Astrocyte (in vitro differentiated cells and primary cell): ENCODE results near the gene NAP1L4. TPM values are rescaled to one million over a fixed set of nuclear protein-coding genes. Genes with fewer than 3 reads are reported as not detected.

Experiments used
- DNase-seq: peaks from one replicate; pipeline ENCODE4 v3.0.0-alpha.2; 2010; ENCODE audit warnings: low read depth
- FAIRE-seq: peaks from 2 replicates; lab custom pipeline; 2011; peaks lifted over from hg19 to GRCh38; lab: Jason Lieb, UNC
- H2AFZ ChIP-seq: 2 replicates; pipeline ENCODE4 v1.6.0; 2012; ENCODE audit warnings: low read depth, low read length, inconsistent platforms
- H3K27ac ChIP-seq: 2 replicates; pipeline ENCODE4 v1.5.1; 2011; ENCODE audit warnings: low read depth, low read length, inconsistent platforms
- H3K27me3 ChIP-seq: 2 replicates; pipeline ENCODE4 v1.6.0; 2011; ENCODE audit warnings: low read length, inconsistent platforms; ENCODE audit not compliant: insufficient read depth
- H3K36me3 ChIP-seq: 2 replicates; pipeline ENCODE4 v1.5.1; 2011; ENCODE audit warnings: low read length, inconsistent platforms; ENCODE audit not compliant: insufficient read depth
- H3K4me1 ChIP-seq: 2 replicates; pipeline ENCODE4 v1.5.1; 2011; ENCODE audit warnings: low read length, inconsistent platforms; ENCODE audit not compliant: insufficient read depth
- H3K4me2 ChIP-seq: 2 replicates; pipeline ENCODE4 v1.6.0; 2012; ENCODE audit warnings: low read length, inconsistent platforms
- H3K4me3 ChIP-seq: 2 replicates; pipeline ENCODE4 v1.5.1; 2011; ENCODE audit warnings: low read depth, mild to moderate bottlenecking, low read length, inconsistent platforms; ENCODE audit not compliant: insufficient read depth
- H3K79me2 ChIP-seq: 2 replicates; pipeline ENCODE4 v1.6.0; 2012; ENCODE audit warnings: mild to moderate bottlenecking, low read length, inconsistent platforms; ENCODE audit not compliant: insufficient read depth
- H3K9ac ChIP-seq: 2 replicates; pipeline ENCODE4 v1.6.0; 2012; ENCODE audit warnings: mild to moderate bottlenecking, low read length, inconsistent platforms
- H3K9me3 ChIP-seq: 2 replicates; pipeline ENCODE4 v1.5.1; 2012; ENCODE audit warnings: low read depth, mild to moderate bottlenecking, low read length, inconsistent platforms; ENCODE audit not compliant: insufficient read depth
- H4K20me1 ChIP-seq: 2 replicates; pipeline ENCODE4 v1.6.0; 2012; ENCODE audit warnings: low read length, inconsistent platforms; ENCODE audit not compliant: insufficient read depth
- H3K27ac Mint-ChIP-seq: one replicate; pipeline ENCODE4 v1.8.0; 2021; ENCODE audit warnings: mild to moderate bottlenecking, mixed read lengths; ENCODE audit not compliant: unreplicated experiment
- H3K27me3 Mint-ChIP-seq: one replicate; pipeline ENCODE4 v1.8.0; 2021; ENCODE audit warnings: low read depth, mixed read lengths; ENCODE audit not compliant: unreplicated experiment
- H3K36me3 Mint-ChIP-seq: one replicate; pipeline ENCODE4 v1.8.0; 2021; ENCODE audit warnings: low read depth, mixed read lengths; ENCODE audit not compliant: unreplicated experiment
- H3K4me1 Mint-ChIP-seq: one replicate; pipeline ENCODE4 v1.8.0; 2021; ENCODE audit warnings: low read depth, mixed read lengths; ENCODE audit not compliant: unreplicated experiment
- H3K4me3 Mint-ChIP-seq: one replicate; pipeline ENCODE4 v1.8.0; 2021; ENCODE audit warnings: mild to moderate bottlenecking, moderate library complexity, mixed read lengths; ENCODE audit not compliant: unreplicated experiment
- H3K9me3 Mint-ChIP-seq: one replicate; pipeline ENCODE4 v1.8.0; 2021; ENCODE audit warnings: mild to moderate bottlenecking, mixed read lengths; ENCODE audit not compliant: unreplicated experiment
- EZH2 ChIP-seq: IDR thresholded peaks from 2 replicates; pipeline ENCODE4 v1.6.1; 2012; ENCODE audit warnings: mild to moderate bottlenecking, low read length, inconsistent platforms; ENCODE audit not compliant: insufficient read depth
- total RNA-seq: library from RNA; stranded (reverse); gene quantifications from 2 replicates; pipeline ENCODE4 v1.2.1, GENCODE V29; 2021
- TF ChIP-seq, protein P1 (sequence below): IDR thresholded peaks from 2 replicates; pipeline ENCODE4 v1.5.1; 2011; ENCODE audit warnings: low read depth, mild to moderate bottlenecking, inconsistent platforms, low read length, moderate library complexity; ENCODE audit not compliant: insufficient read depth

The NAP1L4 gene
- total RNA-seq, 1 donor from 2014 or later: 153 TPM

DNA sequence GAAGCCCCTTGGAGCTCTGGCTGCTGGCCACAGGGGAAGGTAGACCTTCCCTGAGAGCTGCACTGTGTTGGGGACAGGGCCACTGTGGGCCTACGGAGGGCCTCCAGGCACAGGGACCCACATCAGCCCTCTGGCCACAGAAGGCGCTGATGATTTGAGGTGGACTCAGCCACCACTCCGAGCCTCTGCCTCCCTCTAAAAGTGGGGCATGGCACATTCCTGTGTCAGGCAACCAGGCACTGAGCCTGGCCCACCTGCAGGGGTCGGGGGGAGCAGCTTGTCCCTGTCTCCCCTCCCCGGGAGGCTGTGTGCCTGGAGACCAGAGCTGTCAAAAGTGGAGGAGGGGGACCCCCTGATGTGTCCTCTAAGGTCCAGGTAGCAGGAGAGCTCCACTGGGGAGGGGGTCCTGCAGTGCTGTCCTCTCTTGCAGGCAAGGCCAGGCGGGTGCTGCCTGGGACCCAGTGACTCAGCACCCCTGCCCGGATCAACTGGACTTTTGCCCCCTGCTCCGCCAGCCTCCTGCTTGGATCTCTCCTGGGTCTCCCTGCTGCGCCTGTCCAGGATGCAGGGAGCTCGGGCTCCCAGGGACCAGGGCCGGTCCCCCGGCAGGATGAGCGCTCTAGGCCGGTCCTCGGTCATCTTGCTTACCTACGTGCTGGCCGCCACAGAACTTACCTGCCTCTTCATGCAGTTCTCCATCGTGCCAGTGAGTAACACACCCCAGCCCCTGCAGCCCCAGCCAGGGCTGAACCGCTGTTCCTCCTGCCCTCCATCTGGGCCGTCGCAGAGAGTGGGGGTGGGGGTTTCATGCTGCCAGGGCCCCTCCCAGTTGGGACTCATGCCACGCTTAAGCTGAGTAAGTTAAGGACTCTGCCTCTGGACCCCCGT lies 89.1 kb downstream of the NAP1L4 start:
- H3K4me3 Mint-ChIP-seq: peak overlapping the region; percentile 79
- Histone ChIP-seq H3K9ac (peak overlapping the region; percentile 73), H3K4me3 (peak overlapping the region; percentile 69), H2AFZ (peak overlapping the region; percentile 92), H3K79me2 (no peaks in the 10 kb centered on the region), H3K27ac (no peak overlapping the region), H3K9me3 (no peaks in the 10 kb centered on the region), H3K4me2 (peak overlapping the region; percentile 96), H3K36me3 (no peaks in the 10 kb centered on the region), H3K4me1 (peaks cover 32% of the 10 kb centered on the region), H3K27me3 (no peaks in the 10 kb centered on the region), H4K20me1 (no peaks in the 10 kb centered on the region)
- FAIRE-seq (no peak), DNase-seq (no peak)
- H3K9me3 Mint-ChIP-seq: peaks cover 5% of the 10 kb centered on the region
- H3K36me3 Mint-ChIP-seq: peaks cover 14% of the 10 kb centered on the region
- TF ChIP-seq, protein P1, sequence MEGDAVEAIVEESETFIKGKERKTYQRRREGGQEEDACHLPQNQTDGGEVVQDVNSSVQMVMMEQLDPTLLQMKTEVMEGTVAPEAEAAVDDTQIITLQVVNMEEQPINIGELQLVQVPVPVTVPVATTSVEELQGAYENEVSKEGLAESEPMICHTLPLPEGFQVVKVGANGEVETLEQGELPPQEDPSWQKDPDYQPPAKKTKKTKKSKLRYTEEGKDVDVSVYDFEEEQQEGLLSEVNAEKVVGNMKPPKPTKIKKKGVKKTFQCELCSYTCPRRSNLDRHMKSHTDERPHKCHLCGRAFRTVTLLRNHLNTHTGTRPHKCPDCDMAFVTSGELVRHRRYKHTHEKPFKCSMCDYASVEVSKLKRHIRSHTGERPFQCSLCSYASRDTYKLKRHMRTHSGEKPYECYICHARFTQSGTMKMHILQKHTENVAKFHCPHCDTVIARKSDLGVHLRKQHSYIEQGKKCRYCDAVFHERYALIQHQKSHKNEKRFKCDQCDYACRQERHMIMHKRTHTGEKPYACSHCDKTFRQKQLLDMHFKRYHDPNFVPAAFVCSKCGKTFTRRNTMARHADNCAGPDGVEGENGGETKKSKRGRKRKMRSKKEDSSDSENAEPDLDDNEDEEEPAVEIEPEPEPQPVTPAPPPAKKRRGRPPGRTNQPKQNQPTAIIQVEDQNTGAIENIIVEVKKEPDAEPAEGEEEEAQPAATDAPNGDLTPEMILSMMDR: no peak
- TF ChIP-seq EZH2: no peak
- no peak overlapping the region for H3K27ac Mint-ChIP-seq
- H3K4me1 Mint-ChIP-seq: peaks cover 13% of the 10 kb centered on the region
- H3K27me3 Mint-ChIP-seq: peaks cover 2% of the 10 kb centered on the region

DNA sequence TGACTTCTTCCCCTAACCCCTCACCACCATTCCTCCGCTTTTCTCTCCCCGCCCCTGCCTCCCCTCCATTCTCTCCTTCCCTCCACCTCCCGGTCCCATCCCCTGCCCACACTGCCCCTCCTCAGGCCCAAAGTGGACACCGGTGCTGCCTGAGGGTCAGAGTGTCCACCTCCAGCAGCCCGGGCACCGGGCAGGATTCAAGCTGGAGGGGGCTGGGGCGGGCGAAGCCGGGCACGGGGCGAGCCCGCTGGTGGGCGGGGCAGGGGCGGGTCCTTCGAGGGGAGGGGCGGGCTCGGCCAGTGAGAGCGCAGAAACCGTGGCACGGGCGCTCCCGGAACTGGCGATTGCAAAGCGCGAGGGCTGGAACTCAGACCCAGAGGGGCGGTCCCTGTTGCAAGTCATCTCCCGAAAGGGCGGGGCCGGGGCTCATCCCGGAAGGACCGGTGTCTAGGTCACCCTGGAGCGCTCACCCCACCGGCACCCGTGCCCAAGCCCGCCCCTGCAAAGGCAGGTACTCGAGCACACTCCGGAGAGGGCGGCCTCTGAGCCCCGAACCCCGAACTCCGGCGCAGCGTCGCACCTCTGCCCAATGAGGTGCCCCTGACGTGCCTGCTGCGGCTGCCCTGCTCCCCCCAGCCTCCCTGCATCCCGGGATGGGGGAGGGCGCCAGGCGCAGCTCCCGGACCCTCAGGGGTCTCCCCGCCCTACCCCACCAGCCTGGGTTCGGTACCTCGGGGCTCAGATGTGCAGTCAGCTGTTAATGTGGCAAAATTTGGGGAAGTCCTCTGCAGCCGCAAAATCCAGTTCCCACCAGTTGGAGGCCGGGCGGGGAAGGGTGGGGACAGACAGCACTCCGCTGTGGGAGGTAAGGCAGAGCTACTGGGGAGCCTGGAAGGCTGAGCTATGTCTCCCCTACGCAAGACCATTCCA lies 90.0 kb downstream of the NAP1L4 start:
- Mint-ChIP-seq H3K4me3 (peak overlapping the region; percentile 79), H3K4me1 (peaks cover 13% of the 10 kb centered on the region), H3K27ac (no peak overlapping the region), H3K27me3 (peaks cover 6% of the 10 kb centered on the region), H3K9me3 (peaks cover 2% of the 10 kb centered on the region), H3K36me3 (peaks cover 10% of the 10 kb centered on the region)
- Histone ChIP-seq H3K4me2 (peak overlapping the region; percentile 96), H3K79me2 (no peaks in the 10 kb centered on the region), H2AFZ (peak overlapping the region; percentile 92), H3K4me3 (peak overlapping the region; percentile 69), H3K9ac (peak overlapping the region; percentile 75), H3K4me1 (peaks cover 34% of the 10 kb centered on the region), H3K27me3 (no peaks in the 10 kb centered on the region), H4K20me1 (no peaks in the 10 kb centered on the region), H3K9me3 (no peaks in the 10 kb centered on the region), H3K27ac (no peak overlapping the region), H3K36me3 (no peaks in the 10 kb centered on the region)
- no peak for FAIRE-seq
- DNase-seq: peak; percentile 75
- TF ChIP-seq, protein P1: no peak
- no peak for TF ChIP-seq EZH2
